GM21576 (cell line): ENCODE measurements around the gene ZNF385C.

ENCODE experiments used
- ATAC-seq: cut with Tn5 transposase; IDR thresholded peaks from one replicate; pipeline ENCODE4 v1.9.1; 2021; ENCODE audit warnings: mild to moderate bottlenecking, moderate library complexity; ENCODE audit not compliant: unreplicated experiment

ZNF385C gene

GRCh38 chr17:42125565-42125964, 27.3 kb upstream of the ZNF385C start:
- ATAC-seq, result no peak

- no peak for ATAC-seq
These were observed 26.0 kb upstream of the ZNF385C start for GRCh38 chr17:42124256-42124655.

- ATAC-seq, result no peak
These were observed 24.4 kb upstream of the ZNF385C start, which contains the start of gene HSPB9 for GRCh38 chr17:42122371-42123303. Gene HSPB9, plus strand, starts transcription at chr17:42122804. Its CDS starts 47 bp downstream, at chr17:42122851.

GRCh38 chr17:42120770-42121769, 22.8 kb upstream of the ZNF385C start, which contains the start of gene KAT2A:
Gene KAT2A, minus strand, starts transcription at chr17:42121367. Its CDS starts 63 bp downstream, at chr17:42121304.
- ATAC-seq, result no peak

GRCh38 chr17:42120161-42120769, 22.0 kb upstream of the ZNF385C start:
- no peak for ATAC-seq

GRCh38 chr17:42119301-42119700, 21.0 kb upstream of the ZNF385C start:
- no peak for ATAC-seq

- no peak for ATAC-seq
These were observed 20.3 kb upstream of the ZNF385C start for GRCh38 chr17:42118545-42118944.

- no peak for ATAC-seq
These were observed 19.8 kb upstream of the ZNF385C start for GRCh38 chr17:42118126-42118510.

GRCh38 chr17:42117397-42118125, 19.3 kb upstream of the ZNF385C start:
- ATAC-seq, result no peak

- no peak for ATAC-seq
These were observed 18.6 kb upstream of the ZNF385C start for GRCh38 chr17:42116705-42117396.

GRCh38 chr17:42114118-42114517, 15.8 kb upstream of the ZNF385C start:
- ATAC-seq, result no peak

GRCh38 chr17:42113293-42114069, 15.2 kb upstream of the ZNF385C start:
- no peak for ATAC-seq

- ATAC-seq, result peak; percentile 57
These were observed 14.4 kb upstream of the ZNF385C start, which contains the start of gene DHX58 for GRCh38 chr17:42112552-42113176. Gene DHX58, minus strand, starts transcription at chr17:42112714. Its CDS starts 822 bp downstream, at chr17:42111892.

- ATAC-seq, result no peak
These were observed 13.7 kb upstream of the ZNF385C start for GRCh38 chr17:42111871-42112551.

GRCh38 chr17:42111265-42111636, 13.0 kb upstream of the ZNF385C start:
- ATAC-seq, result no peak

- no peak for ATAC-seq
These were observed 12.3 kb upstream of the ZNF385C start for GRCh38 chr17:42110301-42111264.
